K562 (cell line): ENCODE results near the gene FOXN1. TPM values are rescaled to one million over a fixed set of nuclear protein-coding genes. Genes with fewer than 3 reads are reported as not detected.

Source experiments
- JUNB ChIP-seq: fragments of 450-650 bp; formaldehyde crosslinking; conservative IDR thresholded peaks from 2 replicates; pipeline ENCODE4 v1.4.0; 2020; ENCODE audit warnings: mild to moderate bottlenecking
- MGA ChIP-seq: fragments of 450-650 bp; IDR thresholded peaks from 2 replicates; pipeline ENCODE4 v1.6.1; 2016; ENCODE audit warnings: mild to moderate bottlenecking, moderate library complexity
- ZNF436 ChIP-seq: fragments of 250-450, 450-650 bp; sonication (Bioruptor Pico); formaldehyde crosslinking; IDR thresholded peaks from 2 replicates; pipeline ENCODE4 v1.7.0; 2020; ENCODE audit warnings: mild to moderate bottlenecking
- polyA plus RNA-seq, 8 experiments: library from polyadenylated mRNA; depleted of rRNA in 4 of 8; stranded (reverse) in 5 of 8; unstranded in 3 of 8; fragments of >200 nt; fragmentation: Nextera tagmentation in 2 of 8; fragmentation: Illumina TruSeq in 1 of 8; extraction: Ambion mirVana in 2 of 8; extraction: Trizol in 1 of 8; gene quantifications; 2 replicates each; pipeline versions ENCODE4 v1.2.1 to v1.2.3, GENCODE V29; 2011 to 2014; ENCODE audit warnings: inconsistent platforms in 1 of 8, missing spikeins in 1 of 8
- total RNA-seq, 7 experiments: library from RNA; depleted of rRNA in 6 of 7; stranded (reverse); fragments of >200 nt in 6 of 7; fragmentation: Illumina TruSeq in 2 of 7; extraction: Trizol in 2 of 7; gene quantifications; 2 replicates each; pipeline versions ENCODE4 v1.2.1 to v1.2.3, GENCODE V29; 2011 to 2021; ENCODE audit warnings: low replicate concordance in 1 of 7

FOXN1 gene
- total and polyA plus RNA-seq, 9 of the 15 experiments (the other 6 are each of a cell fraction or from before 2014, with no cell fraction given): not detected

GRCh38 chr17:28509789-28510188, 3.6 kb downstream of the FOXN1 start (continued):
- no peak for TF ChIP-seq MGA
- TF ChIP-seq ZNF436 (CRISPR knock-in tag): no peak
- no peak for TF ChIP-seq JUNB (CRISPR knock-in tag)
